GM12873 (cell line): Measurements from ENCODE around the gene UGCG.

Experiments
- CTCF ChIP-seq: IDR thresholded peaks from 2 replicates; pipeline ENCODE4 v1.5.1; 2012; ENCODE audit warnings: low read depth, mild to moderate bottlenecking, moderate library complexity, low read length, control low read depth; ENCODE audit not compliant: insufficient read depth; ENCODE audit errors: missing control alignments

UGCG gene

DNA sequence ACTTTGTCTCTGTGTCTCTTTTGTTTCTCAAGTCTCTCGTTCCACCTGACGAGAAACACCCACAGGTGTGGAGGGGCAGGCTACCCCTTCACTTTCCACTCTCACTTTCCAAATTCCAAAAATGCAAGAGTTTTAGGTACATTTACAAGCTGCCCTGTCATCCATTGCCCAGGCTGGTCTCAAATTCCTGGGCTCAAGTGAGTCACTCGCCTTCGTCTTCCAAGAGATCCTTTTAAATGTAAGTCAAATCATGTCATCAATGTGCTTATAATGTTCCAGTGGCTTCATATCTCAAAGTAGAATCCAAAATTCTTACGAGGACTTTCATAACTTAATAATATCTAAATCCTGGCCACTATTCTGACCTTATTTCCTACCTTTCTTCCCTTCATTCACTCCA lies 20.4 kb upstream of the UGCG start:
- no peak for TF ChIP-seq CTCF

DNA sequence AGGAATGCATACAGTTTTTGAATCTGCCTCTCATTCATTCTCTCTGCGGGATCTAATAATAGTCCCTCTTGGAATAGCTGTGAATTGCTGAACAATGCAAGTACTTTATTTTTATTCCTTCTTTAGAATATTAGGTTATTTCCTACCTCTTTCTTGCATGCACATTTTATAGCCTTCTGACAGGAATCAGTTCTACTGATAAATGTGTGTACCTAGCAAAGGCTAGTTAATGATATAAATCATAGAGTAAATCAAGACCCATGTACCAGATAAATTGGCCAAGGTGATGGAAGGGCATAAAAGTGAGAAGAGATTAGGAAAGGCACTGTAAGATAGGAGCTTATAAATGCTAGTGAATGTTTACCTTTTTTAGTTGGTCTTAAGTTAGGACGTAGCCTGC lies 19.2 kb upstream of the UGCG start:
- no peak for TF ChIP-seq CTCF

GRCh38 chr9:111878946-111879345 lies 17.7 kb upstream of the UGCG start:
- no peak for TF ChIP-seq CTCF

GRCh38 chr9:111886983-111887718 lies 9.5 kb upstream of the UGCG start:
- no peak for TF ChIP-seq CTCF

GRCh38 chr9:111890334-111890733 lies 6.3 kb upstream of the UGCG start:
- TF ChIP-seq CTCF = no peak

DNA sequence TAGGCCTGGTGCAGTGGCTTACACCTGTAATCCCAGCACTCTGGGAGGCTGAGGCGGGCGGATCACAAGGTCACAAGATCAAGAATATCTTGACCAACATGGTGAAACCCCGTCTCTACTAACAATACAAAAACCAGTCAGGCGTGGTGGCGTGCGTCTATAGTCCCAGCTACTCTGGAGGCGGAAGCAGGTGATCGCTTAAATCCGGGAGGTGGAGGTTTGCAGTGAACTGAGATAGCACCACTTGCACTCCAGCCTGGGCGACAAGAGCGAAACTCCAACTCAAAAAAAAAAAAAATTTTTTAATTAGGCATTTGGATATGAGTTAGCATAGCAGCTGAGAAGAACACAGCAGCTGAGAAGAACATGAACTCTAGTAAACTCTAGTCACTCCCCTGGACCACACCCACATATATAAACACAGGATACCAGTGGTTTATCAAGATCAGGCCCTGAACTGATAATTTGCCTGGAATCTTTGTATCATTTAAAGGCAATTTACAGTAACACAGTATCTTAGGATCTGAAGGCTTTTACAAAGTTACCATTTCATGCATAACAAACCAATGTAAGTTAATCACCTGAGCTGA lies 4.6 kb upstream of the UGCG start:
- no peak for TF ChIP-seq CTCF

GRCh38 chr9:111896942-111897600 lies 457 bp downstream of the UGCG start:
- no peak for TF ChIP-seq CTCF
